ENCODE results near the gene CDKAL1. TPM values are rescaled to one million over a fixed set of nuclear protein-coding genes. Genes with fewer than 3 reads are reported as not detected.

The CDKAL1 gene
- total and polyA plus RNA-seq, 10 of the 15 experiments (the other 5 are each of a cell fraction or from before 2014, with no cell fraction given) = 10.7 to 26.9 (median 17.3) TPM

DNA sequence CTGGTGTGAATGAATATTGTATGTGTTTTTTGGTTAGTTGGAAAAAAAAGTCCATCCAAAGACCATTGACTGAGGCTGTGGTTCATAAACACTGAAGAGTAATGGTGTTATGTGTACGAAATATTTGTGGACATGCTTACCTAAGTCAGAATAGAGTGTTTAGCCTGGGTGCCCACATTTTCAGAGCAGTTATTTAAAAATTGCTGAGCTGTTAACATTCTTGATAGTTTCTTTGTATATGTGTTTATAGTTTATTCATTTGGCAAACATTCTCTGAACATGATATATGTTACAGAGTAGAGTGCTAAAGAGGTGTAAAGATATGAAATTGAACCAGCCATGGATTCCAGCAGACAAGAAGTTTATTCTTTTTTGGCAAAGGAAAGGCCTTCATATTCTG, 20.6 kb downstream of the CDKAL1 start (continued):
- no peak for TF ChIP-seq BCLAF1 (IDR thresholded peaks at IDR 0.05)

- no peaks in the 10 kb centered on the region; the same call in 1 of the 2 replicates for H3K79me2 ChIP-seq (ENCODE audit: control insufficient read depth, insufficient read depth, low read length)
- whole genome bisulfite sequencing (ENCODE audit: insufficient coverage, insufficient replicate concordance, low lambda C conversion rate, missing lambda C conversion rate) = 98% methylated on average over 2 of the region's 2 CpGs
- TF ChIP-seq SPI1 (IDR thresholded peaks at IDR 0.05; ENCODE audit: borderline replicate concordance, insufficient read depth, low read depth, low read length) = no peak
- TF ChIP-seq EZH2 (IDR thresholded peaks at IDR 0.05; ENCODE audit: borderline replicate concordance, control insufficient read depth, low read depth, low read length) = no peak
- no peak for TF ChIP-seq CBFB (IDR thresholded peaks at IDR 0.05; ENCODE audit: low read depth)
- TF ChIP-seq RCOR1 (conservative IDR thresholded peaks at IDR 0.05; ENCODE audit: low read depth, low read length) = no peak
- TF ChIP-seq SRF (IDR thresholded peaks at IDR 0.05; ENCODE audit: low read depth in 2 of 2, low read length in 2 of 2) = no peak
- TF ChIP-seq SUPT20H (IDR thresholded peaks at IDR 0.05; ENCODE audit: borderline replicate concordance, control insufficient read depth, low read depth, low read length) = no peak
- TF ChIP-seq SMC3 (IDR thresholded peaks at IDR 0.05; ENCODE audit: borderline replicate concordance, low read length) = no peak
- no peak for TF ChIP-seq TAF1 (IDR thresholded peaks at IDR 0.05; ENCODE audit: borderline replicate concordance, low read depth, low read length)
- TF ChIP-seq KAT2A (conservative IDR thresholded peaks at IDR 0.05; ENCODE audit: control insufficient read depth, low read depth, low read length) = no peak
- no peak for TF ChIP-seq CBX5 (IDR thresholded peaks at IDR 0.05; ENCODE audit: low read depth)
- TF ChIP-seq ZSCAN29 (IDR thresholded peaks at IDR 0.05) = no peak
- TF ChIP-seq SMAD1 (IDR thresholded peaks at IDR 0.05; ENCODE audit: low read depth, partially characterized antibody) = no peak
- TF ChIP-seq IKZF2 (IDR thresholded peaks at IDR 0.05) = no peak
- TF ChIP-seq NR2C2 (IDR thresholded peaks at IDR 0.05; ENCODE audit: borderline replicate concordance, control insufficient read depth, insufficient read length, low read depth) = no peak
- no peak for TF ChIP-seq MTA3 (IDR thresholded peaks at IDR 0.05; ENCODE audit: borderline replicate concordance, low read length)
- H3K4me1 ChIP-seq (ENCODE audit: control insufficient read depth, insufficient read depth, low read length) = peaks cover 5% of the 10 kb centered on the region
- intact Hi-C loops (cut with micrococcal nuclease; ENCODE audit: unreplicated experiment) = loop anchor here (5.0 to 10.0 kb wide), 5 partner anchors 145 to 1375 kb away; no protein-coding TSS in a partner anchor
- FAIRE-seq = no peak
- no peak overlapping the region for H3K9ac ChIP-seq (ENCODE audit: control insufficient read depth, insufficient read depth, low read length)
- no peak for DNase-seq (ENCODE audit: low read depth, low spot score)
- CTCF ChIA-PET = interaction anchor here (2.2 kb wide), 1 partner anchor 1029 kb away, joined by 12 read pairs; no protein-coding TSS in a partner anchor
- RAD21 ChIA-PET (ENCODE audit: unreplicated experiment) = interaction anchor here (2.3 kb wide), 1 partner anchor 1028 kb away, joined by 9 read pairs; no protein-coding TSS in a partner anchor
- SMC1A ChIA-PET (ENCODE audit: uncharacterized antibody, unreplicated experiment) = interaction anchor here (1.2 to 1.9 kb wide), 4 partner anchors 11 to 1033 kb away, joined by 3 to 7 read pairs (median 4); partner anchors contain the start of gene SOX4
- no peak overlapping the region for H3K4me2 ChIP-seq (ENCODE audit: control insufficient read depth, insufficient read depth)
- no peak for ATAC-seq
- no peak overlapping the region for H2AFZ ChIP-seq (ENCODE audit: control insufficient read depth, low read depth, low read length)
- no peak overlapping the region for H3K27ac ChIP-seq (ENCODE audit: control insufficient read depth, insufficient read depth)
- no peak overlapping the region for H3K4me3 ChIP-seq
- no peaks in the 10 kb centered on the region for H3K9me3 ChIP-seq (replicated peaks; ENCODE audit: control insufficient read depth, insufficient read depth, low read length)
- H3K36me3 ChIP-seq (ENCODE audit: control insufficient read depth in 2 of 2, insufficient read depth in 2 of 2, low read length in 1 of 2) = peaks cover 0 to 2% of the 10 kb centered on the region in 2 experiments; a peak in 1 of 4 replicates
- no TSS peak for BruUV-seq (replicated peaks)
- H4K20me1 ChIP-seq (ENCODE audit: control insufficient read depth, insufficient read depth) = no peaks in the 10 kb centered on the region
- H3K27me3 ChIP-seq (replicated peaks in 1 of 2; ENCODE audit: control insufficient read depth in 2 of 2, insufficient read depth in 2 of 2, low read length in 1 of 2) = no peaks in the 10 kb centered on the region
- POLR2A ChIA-PET = no interaction called here
- in situ Hi-C loops (cut with MboI) = loop anchor here (5.0 to 25.0 kb wide), 3 partner anchors 877 to 1377 kb away; no protein-coding TSS in a partner anchor
These were observed 25.8 kb downstream of the CDKAL1 start for GRCh38 chr6:20559924-20560551.
